ENCODE data around the gene TTLL9. TPM values are rescaled to one million over a fixed set of nuclear protein-coding genes. Genes with fewer than 3 reads are reported as not detected.
"Not testable (repeated sequence)": the region's sequence is repeated elsewhere in the genome, so short reads cannot be mapped to it uniquely, and the experiment has no call there.

Gene TTLL9
- total RNA-seq, 3 donors from 2014 or later = 0.16 to 2.9 (median 0.98) TPM

- Histone ChIP-seq H3K27ac (no peak overlapping the region), H3K4me3 (no peak overlapping the region), H3K36me3 (no peaks in the 10 kb centered on the region), H3K27me3 (no peaks in the 10 kb centered on the region), H3K4me1 (no peaks in the 10 kb centered on the region), H3K9me3 (no peaks in the 10 kb centered on the region)
- no peak for TF ChIP-seq CTCF (IDR thresholded peaks at IDR 0.05)
- no peak for TF ChIP-seq POLR2AphosphoS5 (IDR thresholded peaks at IDR 0.05)
- intact Hi-C loops (cut with DNase I; ENCODE audit: low total_unique reads) = no loop called here
- DNase-seq (ENCODE audit: low spot score in 2 of 2) = no peak
Observed at GRCh38 chr20:31915491-31916280, 45.3 kb downstream of the TTLL9 start.

- Histone ChIP-seq H3K4me3 (no peak overlapping the region), H3K27ac (no peak overlapping the region), H3K4me1 (no peaks in the 10 kb centered on the region), H3K27me3 (no peaks in the 10 kb centered on the region), H3K9me3 (no peaks in the 10 kb centered on the region), H3K36me3 (no peaks in the 10 kb centered on the region)
- TF ChIP-seq POLR2A (IDR thresholded peaks at IDR 0.05) = no peak
- TF ChIP-seq CTCF (IDR thresholded peaks at IDR 0.05) = no peak
- TF ChIP-seq POLR2AphosphoS5 (IDR thresholded peaks at IDR 0.05) = no peak
- DNase-seq (ENCODE audit: low spot score in 2 of 2) = no peak
- intact Hi-C loops (cut with DNase I; ENCODE audit: low total_unique reads) = no loop called here
Observed at GRCh38 chr20:31916708-31917107, 46.3 kb downstream of the TTLL9 start.

- H3K4me1 ChIP-seq; DNase-seq (ENCODE audit: low spot score in 2 of 2); intact Hi-C loops (cut with DNase I; ENCODE audit: low total_unique reads): not testable (repeated sequence)
Observed at GRCh38 chr20:31917962-31918412, 47.6 kb downstream of the TTLL9 start.

GRCh38 chr20:31918466-31919105, 48.2 kb downstream of the TTLL9 start:
- H3K4me1 ChIP-seq = no peaks in the 10 kb centered on the region
- no peak for DNase-seq (ENCODE audit: low spot score in 2 of 2)
- TF ChIP-seq POLR2AphosphoS5 (IDR thresholded peaks at IDR 0.05) (no peak), POLR2A (IDR thresholded peaks at IDR 0.05) (no peak)
- H3K9me3 ChIP-seq = no peaks in the 10 kb centered on the region
- H3K27ac ChIP-seq = no peak overlapping the region
- H3K4me3 ChIP-seq = no peak overlapping the region
- H3K36me3 ChIP-seq = no peaks in the 10 kb centered on the region
- H3K27me3 ChIP-seq = no peaks in the 10 kb centered on the region
- intact Hi-C loops (cut with DNase I; ENCODE audit: low total_unique reads) = no loop called here

More at GRCh38 chr20:31917962-31918412, 47.6 kb downstream of the TTLL9 start:
- H3K9me3 ChIP-seq, H3K27me3 ChIP-seq, H3K27ac ChIP-seq, H3K4me3 ChIP-seq, H3K36me3 ChIP-seq: not testable (repeated sequence)

GRCh38 chr20:31919410-31920155, 49.1 kb downstream of the TTLL9 start:
- intact Hi-C loops (cut with DNase I; ENCODE audit: low total_unique reads) = no loop called here
- Histone ChIP-seq H3K27ac (no peak overlapping the region), H3K9me3 (no peaks in the 10 kb centered on the region), H3K36me3 (no peaks in the 10 kb centered on the region), H3K27me3 (no peaks in the 10 kb centered on the region), H3K4me1 (no peaks in the 10 kb centered on the region), H3K4me3 (no peak overlapping the region)
- DNase-seq (ENCODE audit: low spot score in 2 of 2) = no peak
- no peak for TF ChIP-seq CTCF (IDR thresholded peaks at IDR 0.05)
- TF ChIP-seq POLR2AphosphoS5 (IDR thresholded peaks at IDR 0.05) = no peak
- no peak for TF ChIP-seq POLR2A (IDR thresholded peaks at IDR 0.05)

All from breast epithelium (tissue), 4 donors.